Liver (tissue), 9 donors: ENCODE measurements around the gene KIF17. TPM values are rescaled to one million over a fixed set of nuclear protein-coding genes. Genes with fewer than 3 reads are reported as not detected.

Source experiments
- DNase-seq: peaks from one replicate; pipeline ENCODE4 v3.0.0-alpha.2; 2017; ENCODE audit warnings: low spot score
- H3K27ac ChIP-seq, 2 donors: one replicate each; pipeline ENCODE4 v1.7.0; 2013; ENCODE audit warnings: inconsistent platforms in 2 of 2, low read length in 2 of 2, control low read depth in 1 of 2, low read depth in 1 of 2, mild to moderate bottlenecking in 1 of 2
- H3K27me3 ChIP-seq, 4 donors: one replicate each; pipeline versions ENCODE4 v1.6.1 to v1.7.0; 2013; ENCODE audit warnings: low read length in 3 of 4, inconsistent platforms in 1 of 4, mild to moderate bottlenecking in 1 of 4, moderate library complexity in 1 of 4; ENCODE audit not compliant: control insufficient read depth in 4 of 4, insufficient read depth in 4 of 4
- H3K36me3 ChIP-seq, 4 donors: one replicate each; pipeline versions ENCODE4 v1.6.1 to v1.7.0; 2013; ENCODE audit warnings: low read length in 3 of 4, mild to moderate bottlenecking in 3 of 4, low read depth in 1 of 4, moderate library complexity in 1 of 4; ENCODE audit not compliant: control insufficient read depth in 4 of 4, insufficient read depth in 3 of 4
- H3K4me1 ChIP-seq, 4 donors: one replicate each; pipeline versions ENCODE4 v1.6.1 to v1.7.0; 2013; ENCODE audit warnings: low read length in 3 of 4, mild to moderate bottlenecking in 3 of 4, moderate library complexity in 1 of 4; ENCODE audit not compliant: control insufficient read depth in 4 of 4, insufficient read depth in 4 of 4
- H3K4me3 ChIP-seq, 3 donors: one replicate each; pipeline versions ENCODE4 v1.6.1 to v1.7.0; 2013; ENCODE audit warnings: low read length in 3 of 3, control low read depth in 1 of 3, low read depth in 1 of 3, mild to moderate bottlenecking in 1 of 3
- H3K9ac ChIP-seq, 2 donors: one replicate each; pipeline ENCODE4 v1.7.0; 2013; ENCODE audit warnings: low read length in 2 of 2, mild to moderate bottlenecking in 2 of 2, moderate library complexity in 2 of 2, control low read depth in 1 of 2, low read depth in 1 of 2
- H3K9me3 ChIP-seq, 4 donors: one replicate each; pipeline versions ENCODE4 v1.6.1 to v1.7.0; 2013; ENCODE audit warnings: low read length in 3 of 4; ENCODE audit not compliant: control insufficient read depth in 4 of 4
- FOXA1 ChIP-seq: IDR thresholded peaks from 2 replicates; pipeline ENCODE4 v1.6.1; 2016; ENCODE audit warnings: antibody characterized with exemption
- FOXA2 ChIP-seq: IDR thresholded peaks from 2 replicates; pipeline ENCODE4 v1.6.1; 2016; ENCODE audit warnings: antibody characterized with exemption
- GABPA ChIP-seq, 2 donors: IDR thresholded peaks in 1 of 2; conservative IDR thresholded peaks in 1 of 2; 2 replicates each; pipeline ENCODE4 v1.6.1; 2016; ENCODE audit warnings: antibody characterized with exemption in 2 of 2, mild to moderate bottlenecking in 1 of 2, moderate library complexity in 1 of 2
- HNF4A ChIP-seq, 2 donors: conservative IDR thresholded peaks; 2 replicates each; pipeline ENCODE4 v1.6.1; 2016; ENCODE audit warnings: antibody characterized with exemption in 2 of 2, mild to moderate bottlenecking in 2 of 2
- HNF4G ChIP-seq: IDR thresholded peaks from 2 replicates; pipeline ENCODE4 v1.6.1; 2016; ENCODE audit warnings: antibody characterized with exemption
- JUND ChIP-seq, 2 donors: IDR thresholded peaks; 2 replicates each; pipeline ENCODE4 v1.6.1; 2016; ENCODE audit warnings: antibody characterized with exemption in 2 of 2
- NR2F2 ChIP-seq: IDR thresholded peaks from 2 replicates; pipeline ENCODE4 v1.6.1; 2016; ENCODE audit warnings: antibody characterized with exemption
- RAD21 ChIP-seq, 2 donors: IDR thresholded peaks; 2 replicates each; pipeline ENCODE4 v1.6.1; 2016; ENCODE audit warnings: antibody characterized with exemption in 2 of 2, mild to moderate bottlenecking in 2 of 2
- REST ChIP-seq: IDR thresholded peaks from 2 replicates; pipeline ENCODE4 v1.6.1; 2016; ENCODE audit warnings: antibody characterized with exemption, mild to moderate bottlenecking
- RXRA ChIP-seq, 2 donors: IDR thresholded peaks; 2 replicates each; pipeline ENCODE4 v1.6.1; 2017 to 2018; ENCODE audit warnings: antibody characterized with exemption in 2 of 2, mild to moderate bottlenecking in 1 of 2
- TAF1 ChIP-seq: conservative IDR thresholded peaks from 2 replicates; pipeline ENCODE4 v1.6.1; 2016; ENCODE audit warnings: antibody characterized with exemption, mild to moderate bottlenecking
- ZBTB33 ChIP-seq: IDR thresholded peaks from 2 replicates; pipeline ENCODE4 v1.6.1; 2016; ENCODE audit warnings: antibody characterized with exemption
- WGBS: extraction: QIAGEN DNeasy Blood & Tissue Kit; methylation state at CpG from one replicate; pipeline ENCODE4 v1.1.7; 2013; 5-methylcytosine and 5-hydroxymethylcytosine counted together
- polyA plus RNA-seq, 2 donors: library from polyadenylated mRNA; stranded (reverse) in 1 of 2; unstranded in 1 of 2; fragments of 200-250 nt in 1 of 2; fragments of >200 nt in 1 of 2; fragmentation: Nextera tagmentation in 1 of 2; extraction: Ambion mirVana in 1 of 2; gene quantifications; one replicate each; pipeline versions ENCODE4 v1.2.1 to v1.2.3, GENCODE V29; 2013 to 2015
- total RNA-seq, 2 donors: library from RNA; depleted of rRNA; stranded (reverse); fragments of >200 nt; gene quantifications; one replicate each; pipeline ENCODE4 v1.2.3, GENCODE V29; 2014
- TF ChIP-seq, protein P1 (sequence below): IDR thresholded peaks from 2 replicates; pipeline ENCODE4 v1.6.1; 2016; ENCODE audit warnings: antibody characterized with exemption
- TF ChIP-seq, protein P2 (sequence below): IDR thresholded peaks from 2 replicates; pipeline ENCODE4 v1.6.1; 2016; ENCODE audit warnings: antibody characterized with exemption
- donor health status: healthy.
- donor health status: healthy.
- donor health status: healthy.
- donor health status: healthy.
- donor health status: healthy.

KIF17 gene
- total and polyA plus RNA-seq, 4 donors: 1.0 to 2.7 (median 2.0) TPM

DNA sequence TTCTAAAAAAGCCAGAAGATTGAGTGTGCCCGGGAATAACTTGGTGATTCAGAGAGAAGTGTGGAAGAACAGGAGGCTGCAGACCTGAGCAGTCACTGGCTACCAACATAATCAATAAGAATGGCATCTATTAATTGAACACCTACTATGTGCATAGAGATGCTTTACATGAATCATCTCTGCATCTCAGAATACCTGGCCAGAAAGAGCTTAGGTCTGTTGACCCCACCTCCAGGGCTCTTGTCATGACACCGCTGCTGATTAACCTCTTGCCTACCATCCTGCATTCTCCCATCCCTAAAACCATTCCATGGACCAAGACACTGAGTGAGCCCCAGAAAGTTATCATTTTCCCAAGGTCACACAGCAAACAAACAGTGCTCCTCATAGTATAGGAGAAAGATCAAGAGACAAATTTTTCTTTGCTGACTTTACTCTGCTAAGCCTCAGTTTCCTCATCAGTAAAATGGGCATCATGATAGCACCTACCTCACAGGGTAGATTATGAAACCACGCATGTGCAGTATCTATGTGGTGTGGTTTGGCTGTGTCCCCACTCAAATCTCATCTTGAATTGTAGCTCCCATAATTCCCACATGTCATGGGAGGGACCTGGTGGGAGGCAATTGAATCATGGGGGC lies 100.8 kb downstream of the KIF17 start:
- no peaks in the 10 kb centered on the region for H3K27me3 ChIP-seq
- no peak overlapping the region for H3K9ac ChIP-seq
- H3K27ac ChIP-seq: peak overlapping the region in 1 of 2 donors; percentile 59
- no peak overlapping the region for H3K4me3 ChIP-seq
- H3K36me3 ChIP-seq: peaks cover 3 to 14% (median 14%) of the 10 kb centered on the region in 4 donors
- TF ChIP-seq FOXA2 (no peak), REST (no peak), HNF4G (no peak), GABPA (IDR thresholded peaks at IDR 0.05 in 1 of 2, conservative IDR thresholded peaks at IDR 0.05 in 1 of 2) (no peak), RXRA (IDR thresholded peaks at IDR 0.05) (no peak), JUND (IDR thresholded peaks at IDR 0.05) (no peak), RAD21 (IDR thresholded peaks at IDR 0.05) (no peak), NR2F2 (no peak), TAF1 (no peak), FOXA1 (no peak), ZBTB33 (no peak), HNF4A (conservative IDR thresholded peaks at IDR 0.05) (no peak)
- TF ChIP-seq, protein P1, sequence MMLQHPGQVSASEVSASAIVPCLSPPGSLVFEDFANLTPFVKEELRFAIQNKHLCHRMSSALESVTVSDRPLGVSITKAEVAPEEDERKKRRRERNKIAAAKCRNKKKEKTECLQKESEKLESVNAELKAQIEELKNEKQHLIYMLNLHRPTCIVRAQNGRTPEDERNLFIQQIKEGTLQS: no peak
- TF ChIP-seq, protein P2, sequence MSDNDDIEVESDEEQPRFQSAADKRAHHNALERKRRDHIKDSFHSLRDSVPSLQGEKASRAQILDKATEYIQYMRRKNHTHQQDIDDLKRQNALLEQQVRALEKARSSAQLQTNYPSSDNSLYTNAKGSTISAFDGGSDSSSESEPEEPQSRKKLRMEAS: no peak
- peaks cover 2 to 16% (median 9%) of the 10 kb centered on the region in 4 donors for H3K4me1 ChIP-seq
- no peak for DNase-seq
- WGBS: 86% methylated on average over 3 of the region's 3 CpGs
- no peaks in the 10 kb centered on the region for H3K9me3 ChIP-seq

DNA sequence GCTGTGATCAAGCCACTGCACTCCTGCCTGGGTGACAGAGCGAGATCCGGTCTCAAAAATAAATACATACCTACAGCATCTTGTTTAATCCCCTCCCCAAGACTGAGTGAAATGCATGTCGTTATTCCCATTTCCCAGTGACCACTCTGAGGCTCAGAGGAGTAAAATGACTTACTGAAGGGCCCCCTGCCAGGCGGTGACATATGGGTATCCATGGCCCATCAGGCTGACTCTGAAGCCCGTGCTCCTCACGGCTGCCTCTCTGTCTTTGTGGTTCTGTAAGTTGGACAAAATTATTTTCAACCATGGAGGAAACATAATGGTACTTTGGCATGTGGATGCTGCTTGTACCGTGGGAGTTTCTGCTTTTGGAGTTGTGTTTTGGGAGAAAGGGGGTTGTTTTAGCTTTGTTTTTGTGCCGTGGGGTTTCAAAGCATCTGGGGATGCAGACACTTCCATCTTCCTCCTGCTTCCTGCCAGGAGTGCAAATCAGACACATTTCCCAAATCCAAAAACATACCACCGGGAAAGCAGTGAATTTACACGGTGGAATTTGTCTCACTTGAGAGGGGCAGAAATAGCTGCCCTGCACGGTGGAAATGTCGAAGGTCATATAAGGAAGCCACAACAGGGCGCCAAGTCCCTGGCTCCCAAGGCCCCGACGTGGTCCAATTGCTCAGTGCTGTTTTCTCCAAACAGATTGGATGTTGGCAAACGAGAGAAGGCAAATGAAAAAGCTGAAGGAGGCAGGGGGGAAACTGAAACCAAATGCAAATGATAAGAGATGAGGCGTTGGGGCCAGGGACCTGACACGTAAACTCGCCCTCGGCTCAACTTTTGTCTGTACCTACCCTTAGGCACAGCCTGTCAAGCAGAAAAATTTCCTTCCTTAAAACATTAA lies 101.6 kb downstream of the KIF17 start:
- no peak for DNase-seq
- Histone ChIP-seq H3K27me3 (no peaks in the 10 kb centered on the region), H3K4me1 (peaks cover 2 to 16% (median 9%) of the 10 kb centered on the region in 4 donors), H3K9me3 (no peaks in the 10 kb centered on the region), H3K36me3 (peaks cover 3 to 14% (median 14%) of the 10 kb centered on the region in 4 donors), H3K9ac (no peak overlapping the region), H3K4me3 (no peak overlapping the region), H3K27ac (peak overlapping the region; percentile 16 to 59)
- TF ChIP-seq FOXA1: no peak
- no peak for TF ChIP-seq NR2F2
- TF ChIP-seq, protein P1: no peak
- TF ChIP-seq GABPA (IDR thresholded peaks at IDR 0.05 in 1 of 2, conservative IDR thresholded peaks at IDR 0.05 in 1 of 2): no peak
- TF ChIP-seq REST: no peak
- TF ChIP-seq, protein P2: no peak
- TF ChIP-seq RAD21 (IDR thresholded peaks at IDR 0.05): no peak
- no peak for TF ChIP-seq JUND (IDR thresholded peaks at IDR 0.05)
- TF ChIP-seq RXRA (IDR thresholded peaks at IDR 0.05): no peak
- 55% methylated on average over 20 of the region's 20 CpGs for WGBS
